ENCODE data around the gene LRP2. TPM values are rescaled to one million over a fixed set of nuclear protein-coding genes. Genes with fewer than 3 reads are reported as not detected.
A peak's percentile ranks its signal among the peaks of the same experiment; 100 is the strongest.

Gene LRP2
- total RNA-seq, 1 experiment from 2014 or later, result 260 TPM

DNA sequence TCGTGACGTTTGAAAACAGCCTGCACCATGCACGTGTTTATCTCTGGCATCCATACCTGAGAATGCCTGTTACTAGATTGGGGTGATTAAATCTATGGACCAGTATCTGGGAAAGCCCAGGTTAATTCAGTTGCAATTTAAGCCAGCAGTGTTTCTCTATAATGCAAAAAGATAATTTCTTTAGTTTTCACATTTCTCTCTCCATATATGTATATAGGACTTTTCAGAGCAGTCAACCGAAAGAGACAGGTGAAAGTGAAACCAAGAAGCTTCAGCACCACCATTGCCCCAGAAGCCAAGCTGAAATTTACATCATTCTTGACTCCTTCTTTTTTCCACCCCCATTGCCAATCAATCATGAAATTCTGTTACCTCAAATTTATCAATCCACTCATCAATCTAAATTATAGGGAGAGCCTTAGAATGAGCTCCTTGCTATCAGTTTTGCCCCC lies 2.7 kb upstream of the LRP2 start:
- no peaks in the 10 kb centered on the region for H3K4me1 Mint-ChIP-seq (ENCODE audit: low read depth, unreplicated experiment)
- H3K36me3 Mint-ChIP-seq (ENCODE audit: insufficient read depth, unreplicated experiment), result peaks cover 43% of the 10 kb centered on the region
- BruUV-seq (replicated peaks), result no TSS peak
- H3K27ac Mint-ChIP-seq (ENCODE audit: unreplicated experiment), result peak overlapping the region; percentile 75
- no peak for TF ChIP-seq CTCF (IDR thresholded peaks at IDR 0.05; ENCODE audit: insufficient read depth in 1 of 2, low read depth in 1 of 2, low read length in 1 of 2, severe bottlenecking in 1 of 2, unreplicated experiment in 1 of 2)
- no peaks in the 10 kb centered on the region for H3K9me3 ChIP-seq
- no peak for DNase-seq
- ChIA-PET POLR2A (no interaction called here), CTCF (no interaction called here)
- no peaks in the 10 kb centered on the region; the same call in 1 of the 2 replicates for H3K4me1 ChIP-seq
- no peaks in the 10 kb centered on the region for H3K36me3 ChIP-seq (ENCODE audit: control insufficient read depth, insufficient read depth, low read length)
- peak overlapping the region; percentile 95 for H3K4me3 Mint-ChIP-seq (ENCODE audit: unreplicated experiment)
- no peaks in the 10 kb centered on the region for H3K27me3 Mint-ChIP-seq (ENCODE audit: insufficient read depth, unreplicated experiment)
- H3K27me3 ChIP-seq (replicated peaks; ENCODE audit: control insufficient read depth, insufficient read depth, low read length), result no peaks in the 10 kb centered on the region
- intact Hi-C loops (cut with micrococcal nuclease; ENCODE audit: unreplicated experiment), result no loop called here
- peak overlapping the region; percentile 44 for H3K4me3 ChIP-seq (ENCODE audit: low read depth, low read length)
- H3K9me3 Mint-ChIP-seq (ENCODE audit: unreplicated experiment), result no peaks in the 10 kb centered on the region

GRCh38 chr2:169363560-169364150 lies 1.3 kb upstream of the LRP2 start:
- Mint-ChIP-seq H3K27me3 (ENCODE audit: insufficient read depth, unreplicated experiment) (no peaks in the 10 kb centered on the region), H3K4me3 (ENCODE audit: unreplicated experiment) (peak overlapping the region; percentile 95), H3K4me1 (ENCODE audit: low read depth, unreplicated experiment) (peaks cover 7% of the 10 kb centered on the region), H3K9me3 (ENCODE audit: unreplicated experiment) (no peaks in the 10 kb centered on the region), H3K27ac (ENCODE audit: unreplicated experiment) (peak overlapping the region; percentile 75), H3K36me3 (ENCODE audit: insufficient read depth, unreplicated experiment) (peaks cover 53% of the 10 kb centered on the region)
- Histone ChIP-seq H3K4me1 (peaks cover 9% of the 10 kb centered on the region; the same call in 1 of the 2 replicates), H3K27me3 (replicated peaks; ENCODE audit: control insufficient read depth, insufficient read depth, low read length) (no peaks in the 10 kb centered on the region), H3K4me3 (ENCODE audit: low read depth, low read length) (peak overlapping the region; percentile 44), H3K9me3 (no peaks in the 10 kb centered on the region), H3K36me3 (ENCODE audit: control insufficient read depth, insufficient read depth, low read length) (no peaks in the 10 kb centered on the region)
- peak; percentile 78 to 84 for DNase-seq
- ChIA-PET CTCF (interaction anchor here (0.8 to 1.0 kb wide), 3 partner anchors 30 to 34 kb away, joined by 3 to 6 read pairs (median 4); no protein-coding TSS in a partner anchor), POLR2A (interaction anchor here (0.5 to 1.4 kb wide), 3 partner anchors 10 to 43 kb away, joined by 3 to 8 read pairs (median 4); no protein-coding TSS in a partner anchor)
- intact Hi-C loops (cut with micrococcal nuclease; ENCODE audit: unreplicated experiment), result loop anchor here (1.0 kb wide), 1 partner anchor 30 kb away; no protein-coding TSS in a partner anchor
- BruUV-seq (replicated peaks), result TSS peak; percentile 53
- TF ChIP-seq CTCF (IDR thresholded peaks at IDR 0.05; ENCODE audit: insufficient read depth in 1 of 2, low read depth in 1 of 2, low read length in 1 of 2, severe bottlenecking in 1 of 2, unreplicated experiment in 1 of 2), result peak in 1 of 2 experiments; percentile 4

DNA sequence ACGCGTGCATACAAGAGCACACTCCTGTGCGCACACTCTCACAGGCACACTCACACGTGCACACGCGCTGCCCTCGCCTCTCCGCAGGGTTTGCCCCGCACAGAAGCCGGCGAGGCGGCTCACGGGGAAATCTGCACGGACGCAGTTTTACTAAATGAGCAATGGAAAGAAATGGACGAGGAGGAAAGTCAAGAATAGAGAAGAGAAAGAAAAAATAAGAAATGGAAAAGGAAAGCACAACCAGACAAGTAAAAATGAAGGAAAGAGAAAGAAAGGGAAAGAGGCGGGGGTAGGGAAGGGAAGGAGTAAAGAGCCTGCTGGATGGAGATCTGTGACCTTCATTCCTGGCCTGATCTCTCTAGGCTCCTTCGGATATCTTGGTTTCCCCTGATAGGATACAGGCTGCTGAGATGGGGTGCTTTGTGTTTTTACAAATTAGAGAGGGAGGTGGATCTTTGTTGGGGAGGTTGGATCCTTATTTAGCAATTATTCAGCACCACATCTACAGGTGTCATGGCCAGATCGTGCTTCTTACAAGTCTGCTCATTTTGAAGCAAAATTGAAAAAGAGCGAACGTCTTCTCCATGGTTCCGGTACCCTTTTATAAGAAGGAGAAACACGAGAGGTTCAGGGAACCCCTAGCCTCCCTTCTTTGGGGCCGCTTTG lies 693 bp upstream of the LRP2 start:
- Mint-ChIP-seq H3K9me3 (ENCODE audit: unreplicated experiment) (no peaks in the 10 kb centered on the region), H3K27me3 (ENCODE audit: insufficient read depth, unreplicated experiment) (no peaks in the 10 kb centered on the region), H3K4me1 (ENCODE audit: low read depth, unreplicated experiment) (peaks cover 12% of the 10 kb centered on the region), H3K27ac (ENCODE audit: unreplicated experiment) (peak overlapping the region; percentile 75), H3K4me3 (ENCODE audit: unreplicated experiment) (peak overlapping the region; percentile 95), H3K36me3 (ENCODE audit: insufficient read depth, unreplicated experiment) (peaks cover 59% of the 10 kb centered on the region)
- TF ChIP-seq CTCF (IDR thresholded peaks at IDR 0.05; ENCODE audit: insufficient read depth in 1 of 2, low read depth in 1 of 2, low read length in 1 of 2, severe bottlenecking in 1 of 2, unreplicated experiment in 1 of 2), result no peak
- POLR2A ChIA-PET, result interaction anchor here (0.7 to 1.6 kb wide), 3 partner anchors 30 to 44 kb away, joined by 3 to 12 read pairs (median 8); no protein-coding TSS in a partner anchor
- peak overlapping the region; percentile 44 for H3K4me3 ChIP-seq (ENCODE audit: low read depth, low read length)
- CTCF ChIA-PET, result interaction anchor here (1.0 to 2.3 kb wide), 2 partner anchors 30 to 34 kb away, joined by 6 to 10 read pairs; no protein-coding TSS in a partner anchor
- peak in 1 of 2 experiments; percentile 14 for DNase-seq
- H3K36me3 ChIP-seq (ENCODE audit: control insufficient read depth, insufficient read depth, low read length), result no peaks in the 10 kb centered on the region
- intact Hi-C loops (cut with micrococcal nuclease; ENCODE audit: unreplicated experiment), result no loop called here
- H3K9me3 ChIP-seq, result no peaks in the 10 kb centered on the region
- H3K27me3 ChIP-seq (replicated peaks; ENCODE audit: control insufficient read depth, insufficient read depth, low read length), result no peaks in the 10 kb centered on the region
- H3K4me1 ChIP-seq, result peaks cover 14% of the 10 kb centered on the region; the same call in 1 of the 2 replicates
- BruUV-seq (replicated peaks), result no TSS peak

Measured in Caco-2 (cell line).